ENCODE results near the gene SGSH. TPM values are rescaled to one million over a fixed set of nuclear protein-coding genes. Genes with fewer than 3 reads are reported as not detected.
"Not testable (repeated sequence)": the region's sequence is repeated elsewhere in the genome, so short reads cannot be mapped to it uniquely, and the experiment has no call there.

The SGSH gene
- total RNA-seq, 4 donors from 2014 or later, result 26.1 to 50.5 (median 34.6) TPM

- Histone ChIP-seq H3K4me3 (no peak overlapping the region), H3K9me3 (no peaks in the 10 kb centered on the region), H3K27me3 (no peaks in the 10 kb centered on the region), H3K36me3 (peaks cover 0 to 32% (median 0%) of the 10 kb centered on the region in 3 donors), H3K4me1 (no peaks in the 10 kb centered on the region), H3K27ac (no peak overlapping the region)
- no peak for TF ChIP-seq POLR2A (IDR thresholded peaks at IDR 0.05)
- TF ChIP-seq EP300 (IDR thresholded peaks at IDR 0.05), result no peak
- TF ChIP-seq CTCF (IDR thresholded peaks at IDR 0.05), result no peak
- 66 to 74% methylated on average over 16 to 19 of the region's 19 CpGs for WGBS, 2 donors
- no peak for DNase-seq (ENCODE audit: low spot score in 2 of 2)
Observed at GRCh38 chr17:80204626-80205468, 15.3 kb downstream of the SGSH start.

- TF ChIP-seq CTCF (IDR thresholded peaks at IDR 0.05) (no peak), POLR2A (IDR thresholded peaks at IDR 0.05) (no peak), EP300 (IDR thresholded peaks at IDR 0.05) (no peak)
- DNase-seq (ENCODE audit: low spot score in 2 of 2), result no peak
- Histone ChIP-seq H3K27ac (peak overlapping the region in 1 of 4 donors; percentile 11), H3K36me3 (peaks cover 0 to 19% (median 0%) of the 10 kb centered on the region in 3 donors), H3K9me3 (no peaks in the 10 kb centered on the region), H3K4me1 (no peaks in the 10 kb centered on the region), H3K27me3 (no peaks in the 10 kb centered on the region), H3K4me3 (no peak overlapping the region)
- WGBS, 2 donors, result 64 to 67% methylated on average over 5 to 8 of the region's 11 CpGs
Observed at GRCh38 chr17:80203471-80203963, 16.6 kb downstream of the SGSH start.

- no peak for TF ChIP-seq EP300 (IDR thresholded peaks at IDR 0.05)
- no peak overlapping the region for H3K27ac ChIP-seq
- WGBS, 2 donors, result 83 to 95% methylated on average over 17 of the region's 17 CpGs
- no peak overlapping the region for H3K4me3 ChIP-seq
- H3K4me1 ChIP-seq, result no peaks in the 10 kb centered on the region
- H3K36me3 ChIP-seq, result peaks cover 0 to 10% (median 0%) of the 10 kb centered on the region in 3 donors
- no peaks in the 10 kb centered on the region for H3K9me3 ChIP-seq
- no peaks in the 10 kb centered on the region for H3K27me3 ChIP-seq
- DNase-seq (ENCODE audit: low spot score in 2 of 2), result no peak
Observed at GRCh38 chr17:80202197-80202596, 17.9 kb downstream of the SGSH start.

GRCh38 chr17:80201446-80201845 is 18.7 kb downstream of the SGSH start:
- peaks cover 0 to 5% (median 0%) of the 10 kb centered on the region in 3 donors for H3K36me3 ChIP-seq
- no peak for DNase-seq (ENCODE audit: low spot score in 2 of 2)
- TF ChIP-seq EP300 (IDR thresholded peaks at IDR 0.05), result no peak
- no peak for TF ChIP-seq CTCF (IDR thresholded peaks at IDR 0.05)
- no peak for TF ChIP-seq POLR2A (IDR thresholded peaks at IDR 0.05)
- whole genome bisulfite sequencing, 2 donors, result 85 to 88% methylated on average over 11 to 15 of the region's 15 CpGs
- H3K27ac ChIP-seq, result no peak overlapping the region
- no peaks in the 10 kb centered on the region for H3K4me1 ChIP-seq
- no peaks in the 10 kb centered on the region for H3K9me3 ChIP-seq
- H3K4me3 ChIP-seq, result no peak overlapping the region
- H3K27me3 ChIP-seq, result no peaks in the 10 kb centered on the region

- not testable (repeated sequence) for H3K9me3 ChIP-seq; H3K4me1 ChIP-seq; H3K4me3 ChIP-seq; DNase-seq (ENCODE audit: low spot score in 2 of 2); H3K27me3 ChIP-seq; H3K27ac ChIP-seq; H3K36me3 ChIP-seq
- 64 to 70% methylated on average over 6 of the region's 6 CpGs for WGBS, 2 donors
Observed at GRCh38 chr17:80199295-80199694, 20.8 kb downstream of the SGSH start.

- no peak for DNase-seq (ENCODE audit: low spot score in 2 of 2)
- Histone ChIP-seq H3K36me3 (no peaks in the 10 kb centered on the region), H3K9me3 (no peaks in the 10 kb centered on the region), H3K4me3 (no peak overlapping the region), H3K4me1 (no peaks in the 10 kb centered on the region), H3K27me3 (no peaks in the 10 kb centered on the region), H3K27ac (no peak overlapping the region)
- WGBS, 2 donors, result 79 to 87% methylated on average over 15 to 25 of the region's 27 CpGs
- no peak for TF ChIP-seq POLR2A (IDR thresholded peaks at IDR 0.05)
- TF ChIP-seq CTCF (IDR thresholded peaks at IDR 0.05), result no peak
- no peak for TF ChIP-seq EP300 (IDR thresholded peaks at IDR 0.05)
Observed at GRCh38 chr17:80198144-80198661, 21.9 kb downstream of the SGSH start.

Data from tibial nerve (tissue), 4 donors.